Uterus (tissue), 2 donors: Measurements from ENCODE around the gene LRIG1.

Experiments used
- CTCF ChIP-seq, 4 experiments: fragments of 200-600 bp in 2 of 4; fragments of 450-650 bp in 2 of 4; sonication (generic) in 2 of 4; IDR thresholded peaks; one replicate each; pipeline ENCODE4 v1.5.1; 2016 to 2019; ENCODE audit warnings: antibody characterized with exemption in 4 of 4, mild to moderate bottlenecking in 2 of 4, moderate library complexity in 1 of 4
- POLR2A ChIP-seq, 2 donors: fragments of 450-650 bp; IDR thresholded peaks; one replicate each; pipeline ENCODE4 v1.6.1; 2016; ENCODE audit warnings: antibody characterized with exemption in 2 of 2, mild to moderate bottlenecking in 1 of 2, moderate library complexity in 1 of 2

GRCh38 chr3:66480666-66481065, 20.2 kb downstream of the LRIG1 start:
- TF ChIP-seq CTCF (IDR thresholded peaks at IDR 0.05) (no peak), POLR2A (IDR thresholded peaks at IDR 0.05) (no peak)
